H1 (cell line): ENCODE results near the gene AGBL4.

Source experiments
- ATF3 ChIP-seq: IDR thresholded peaks from 2 replicates; pipeline ENCODE4 v1.6.1; 2011; ENCODE audit warnings: low read depth, mild to moderate bottlenecking, low read length; ENCODE audit not compliant: insufficient read depth
- BRCA1 ChIP-seq: IDR thresholded peaks from 2 replicates; pipeline ENCODE4 v1.6.1; 2012; ENCODE audit warnings: low read depth, low read length, improper control_type of control experiment
- CTCF ChIP-seq, 3 experiments: IDR thresholded peaks; 1 replicate in 2 of 3; 2 replicates in 1 of 3; pipeline versions ENCODE4 v1.5.1 to v1.6.1; 2011; ENCODE audit warnings: low read length in 3 of 3, mild to moderate bottlenecking in 3 of 3, inconsistent platforms in 2 of 3, low read depth in 1 of 3, moderate library complexity in 1 of 3; ENCODE audit not compliant: insufficient read depth in 1 of 3; ENCODE audit errors: control extremely low read depth in 1 of 3
- E2F6 ChIP-seq: IDR thresholded peaks from 2 replicates; pipeline ENCODE4 v1.6.1; 2012; ENCODE audit warnings: inconsistent platforms
- EP300 ChIP-seq, 2 experiments: IDR thresholded peaks; 1 replicate in 1 of 2; 2 replicates in 1 of 2; pipeline ENCODE4 v1.6.1; 2011 to 2012; ENCODE audit warnings: low read depth in 2 of 2, low read length in 2 of 2, mild to moderate bottlenecking in 2 of 2, borderline replicate concordance in 1 of 2, inconsistent platforms in 1 of 2, moderate library complexity in 1 of 2
- EZH2 ChIP-seq: fragments of 200-600 bp; sonication (generic); IDR thresholded peaks from 2 replicates; pipeline ENCODE4 v1.7.1; 2012; ENCODE audit warnings: low read depth, mild to moderate bottlenecking, moderate library complexity, low read length, inconsistent platforms; ENCODE audit not compliant: severe bottlenecking
- JUND ChIP-seq: IDR thresholded peaks from 2 replicates; pipeline ENCODE4 v1.6.1; 2011; ENCODE audit warnings: mild to moderate bottlenecking, improper control_type of control experiment, low read length
- POLR2A ChIP-seq, 2 experiments: IDR thresholded peaks; 1 replicate in 1 of 2; 2 replicates in 1 of 2; pipeline ENCODE4 v1.6.1; 2011; ENCODE audit warnings: low read depth in 2 of 2, low read length in 2 of 2, mild to moderate bottlenecking in 2 of 2; ENCODE audit errors: control extremely low read depth in 1 of 2
- POLR2AphosphoS5 ChIP-seq: IDR thresholded peaks from 2 replicates; pipeline ENCODE4 v1.6.1; 2011; ENCODE audit warnings: low read depth, low read length
- POU5F1 ChIP-seq: IDR thresholded peaks from 2 replicates; pipeline ENCODE4 v1.6.1; 2011; ENCODE audit warnings: low read depth, mild to moderate bottlenecking, low read length, moderate library complexity
- RAD21 ChIP-seq, 2 experiments: IDR thresholded peaks in 1 of 2; conservative IDR thresholded peaks in 1 of 2; 2 replicates each; pipeline ENCODE4 v1.6.1; 2011; ENCODE audit warnings: low read depth in 2 of 2, low read length in 2 of 2, improper control_type of control experiment in 1 of 2, inconsistent platforms in 1 of 2, mild to moderate bottlenecking in 1 of 2, moderate library complexity in 1 of 2
- RXRA ChIP-seq: IDR thresholded peaks from 2 replicates; pipeline ENCODE4 v1.6.1; 2011; ENCODE audit warnings: low read depth, mild to moderate bottlenecking, low read length, moderate library complexity; ENCODE audit not compliant: insufficient read depth
- SAP30 ChIP-seq: fragments of 300-600 bp; sonication (generic); IDR thresholded peaks from 2 replicates; pipeline ENCODE4 v1.7.1; 2012; ENCODE audit warnings: low read length, moderate library complexity, mild to moderate bottlenecking, inconsistent platforms; ENCODE audit not compliant: insufficient read depth, insufficient replicate concordance

- TF ChIP-seq POLR2A (IDR thresholded peaks at IDR 0.05; ENCODE audit: control extremely low read depth in 1 of 2, low read depth in 2 of 2, low read length in 2 of 2): no peak
- no peak for TF ChIP-seq JUND
- no peak for TF ChIP-seq SAP30
- no peak for TF ChIP-seq EP300 (IDR thresholded peaks at IDR 0.05; ENCODE audit: borderline replicate concordance in 1 of 2, low read depth in 2 of 2, low read length in 2 of 2)
- TF ChIP-seq CTCF (IDR thresholded peaks at IDR 0.05; ENCODE audit: control extremely low read depth in 1 of 3, insufficient read depth in 1 of 3, low read depth in 1 of 3, low read length in 3 of 3): no peak
- TF ChIP-seq RAD21 (IDR thresholded peaks at IDR 0.05 in 1 of 2, conservative IDR thresholded peaks at IDR 0.05 in 1 of 2; ENCODE audit: low read depth in 2 of 2, low read length in 2 of 2): no peak
- TF ChIP-seq ATF3: no peak
- no peak for TF ChIP-seq E2F6
- no peak for TF ChIP-seq BRCA1
- no peak for TF ChIP-seq EZH2
- TF ChIP-seq POLR2AphosphoS5: no peak
- TF ChIP-seq RXRA: no peak
- no peak for TF ChIP-seq POU5F1
Observed at GRCh38 chr1:48931506-48932192, 1092.1 kb downstream of the AGBL4 start.
